ENCODE measurements around the gene ACSM2B.

DNA sequence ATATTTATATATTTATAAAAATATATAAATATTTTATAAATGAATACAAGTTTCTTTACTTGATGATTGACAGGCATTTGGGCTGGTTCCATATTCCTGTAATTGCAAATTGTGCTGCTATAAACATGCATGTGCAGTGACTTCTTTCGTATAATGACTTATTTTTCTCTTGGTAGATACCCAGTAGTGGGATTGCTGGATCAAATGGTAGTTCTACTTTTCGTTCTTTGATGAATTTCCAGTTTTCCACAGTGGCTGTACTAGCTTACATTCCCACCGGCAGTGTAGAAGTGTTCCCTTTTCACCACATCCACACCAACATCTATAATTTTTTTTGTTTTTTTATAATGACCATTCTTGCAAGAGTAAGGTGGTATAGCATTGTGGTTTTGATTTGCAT, 7.8 kb downstream of the ACSM2B start:
- TF ChIP-seq, protein P1, sequence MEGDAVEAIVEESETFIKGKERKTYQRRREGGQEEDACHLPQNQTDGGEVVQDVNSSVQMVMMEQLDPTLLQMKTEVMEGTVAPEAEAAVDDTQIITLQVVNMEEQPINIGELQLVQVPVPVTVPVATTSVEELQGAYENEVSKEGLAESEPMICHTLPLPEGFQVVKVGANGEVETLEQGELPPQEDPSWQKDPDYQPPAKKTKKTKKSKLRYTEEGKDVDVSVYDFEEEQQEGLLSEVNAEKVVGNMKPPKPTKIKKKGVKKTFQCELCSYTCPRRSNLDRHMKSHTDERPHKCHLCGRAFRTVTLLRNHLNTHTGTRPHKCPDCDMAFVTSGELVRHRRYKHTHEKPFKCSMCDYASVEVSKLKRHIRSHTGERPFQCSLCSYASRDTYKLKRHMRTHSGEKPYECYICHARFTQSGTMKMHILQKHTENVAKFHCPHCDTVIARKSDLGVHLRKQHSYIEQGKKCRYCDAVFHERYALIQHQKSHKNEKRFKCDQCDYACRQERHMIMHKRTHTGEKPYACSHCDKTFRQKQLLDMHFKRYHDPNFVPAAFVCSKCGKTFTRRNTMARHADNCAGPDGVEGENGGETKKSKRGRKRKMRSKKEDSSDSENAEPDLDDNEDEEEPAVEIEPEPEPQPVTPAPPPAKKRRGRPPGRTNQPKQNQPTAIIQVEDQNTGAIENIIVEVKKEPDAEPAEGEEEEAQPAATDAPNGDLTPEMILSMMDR (IDR thresholded peaks at IDR 0.05; ENCODE audit: insufficient read depth, low read length, poor library complexity, severe bottlenecking), result no peak
- no peak for TF ChIP-seq EZH2phosphoT487 (conservative IDR thresholded peaks at IDR 0.05; ENCODE audit: low read length)

Measured in SU-DHL-6 (cell line).